ENCODE measurements around the gene ZNF224. TPM values are rescaled to one million over a fixed set of nuclear protein-coding genes. Genes with fewer than 3 reads are reported as not detected.

ZNF224 gene
- total and polyA plus RNA-seq, 2 of the 13 experiments (the other 11 are each of a cell fraction or from before 2014, with no cell fraction given) = 13.0 to 16.1 TPM

GRCh38 chr19:44112802-44113137 is 18.6 kb downstream of the ZNF224 start (continued):
- no peak for TF ChIP-seq ZNF484 (CRISPR knock-in tag; IDR thresholded peaks at IDR 0.05; ENCODE audit: borderline replicate concordance, low read depth)
- TF ChIP-seq SNAPC2 (CRISPR knock-in tag; IDR thresholded peaks at IDR 0.05) = no peak
- TF ChIP-seq, protein P1, sequence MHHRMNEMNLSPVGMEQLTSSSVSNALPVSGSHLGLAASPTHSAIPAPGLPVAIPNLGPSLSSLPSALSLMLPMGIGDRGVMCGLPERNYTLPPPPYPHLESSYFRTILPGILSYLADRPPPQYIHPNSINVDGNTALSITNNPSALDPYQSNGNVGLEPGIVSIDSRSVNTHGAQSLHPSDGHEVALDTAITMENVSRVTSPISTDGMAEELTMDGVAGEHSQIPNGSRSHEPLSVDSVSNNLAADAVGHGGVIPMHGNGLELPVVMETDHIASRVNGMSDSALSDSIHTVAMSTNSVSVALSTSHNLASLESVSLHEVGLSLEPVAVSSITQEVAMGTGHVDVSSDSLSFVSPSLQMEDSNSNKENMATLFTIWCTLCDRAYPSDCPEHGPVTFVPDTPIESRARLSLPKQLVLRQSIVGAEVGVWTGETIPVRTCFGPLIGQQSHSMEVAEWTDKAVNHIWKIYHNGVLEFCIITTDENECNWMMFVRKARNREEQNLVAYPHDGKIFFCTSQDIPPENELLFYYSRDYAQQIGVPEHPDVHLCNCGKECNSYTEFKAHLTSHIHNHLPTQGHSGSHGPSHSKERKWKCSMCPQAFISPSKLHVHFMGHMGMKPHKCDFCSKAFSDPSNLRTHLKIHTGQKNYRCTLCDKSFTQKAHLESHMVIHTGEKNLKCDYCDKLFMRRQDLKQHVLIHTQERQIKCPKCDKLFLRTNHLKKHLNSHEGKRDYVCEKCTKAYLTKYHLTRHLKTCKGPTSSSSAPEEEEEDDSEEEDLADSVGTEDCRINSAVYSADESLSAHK (CRISPR knock-in tag; IDR thresholded peaks at IDR 0.05; ENCODE audit: borderline replicate concordance) = no peak
- no peak for TF ChIP-seq BHLHE40 (IDR thresholded peaks at IDR 0.05; ENCODE audit: low read length)
- TF ChIP-seq MLXIP (CRISPR knock-in tag; IDR thresholded peaks at IDR 0.05; ENCODE audit: borderline replicate concordance) = no peak
- no peak for TF ChIP-seq ZNF788 (CRISPR knock-in tag; IDR thresholded peaks at IDR 0.05; ENCODE audit: borderline replicate concordance)
- no peak for TF ChIP-seq SOX5 (CRISPR knock-in tag; IDR thresholded peaks at IDR 0.05; ENCODE audit: borderline replicate concordance)
- TF ChIP-seq ZNF225 (CRISPR knock-in tag; IDR thresholded peaks at IDR 0.05) = no peak
- no peak for TF ChIP-seq SMAD1 (CRISPR knock-in tag; IDR thresholded peaks at IDR 0.05; ENCODE audit: borderline replicate concordance, low read depth)
- no peak for TF ChIP-seq ZNF124 (CRISPR knock-in tag; IDR thresholded peaks at IDR 0.05)
- TF ChIP-seq SRY (CRISPR knock-in tag; IDR thresholded peaks at IDR 0.05) = no peak
- TF ChIP-seq, protein P2, sequence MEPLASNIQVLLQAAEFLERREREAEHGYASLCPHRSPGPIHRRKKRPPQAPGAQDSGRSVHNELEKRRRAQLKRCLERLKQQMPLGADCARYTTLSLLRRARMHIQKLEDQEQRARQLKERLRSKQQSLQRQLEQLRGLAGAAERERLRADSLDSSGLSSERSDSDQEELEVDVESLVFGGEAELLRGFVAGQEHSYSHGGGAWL (CRISPR knock-in tag; IDR thresholded peaks at IDR 0.05) = 0 out of 2 replicates have a peak, but pooled peaks have one; percentile 8
- no peak for TF ChIP-seq ZNF607 (CRISPR knock-in tag; IDR thresholded peaks at IDR 0.05; ENCODE audit: borderline replicate concordance)
- no peak for TF ChIP-seq ZNF556 (CRISPR knock-in tag; IDR thresholded peaks at IDR 0.05; ENCODE audit: borderline replicate concordance)
- no peak for TF ChIP-seq RELA (CRISPR knock-in tag; IDR thresholded peaks at IDR 0.05)
- 0 out of 2 replicates have a peak, but pooled peaks have one; percentile 22 for TF ChIP-seq ZNF44 (CRISPR knock-in tag; IDR thresholded peaks at IDR 0.05)
- TF ChIP-seq, protein P3, sequence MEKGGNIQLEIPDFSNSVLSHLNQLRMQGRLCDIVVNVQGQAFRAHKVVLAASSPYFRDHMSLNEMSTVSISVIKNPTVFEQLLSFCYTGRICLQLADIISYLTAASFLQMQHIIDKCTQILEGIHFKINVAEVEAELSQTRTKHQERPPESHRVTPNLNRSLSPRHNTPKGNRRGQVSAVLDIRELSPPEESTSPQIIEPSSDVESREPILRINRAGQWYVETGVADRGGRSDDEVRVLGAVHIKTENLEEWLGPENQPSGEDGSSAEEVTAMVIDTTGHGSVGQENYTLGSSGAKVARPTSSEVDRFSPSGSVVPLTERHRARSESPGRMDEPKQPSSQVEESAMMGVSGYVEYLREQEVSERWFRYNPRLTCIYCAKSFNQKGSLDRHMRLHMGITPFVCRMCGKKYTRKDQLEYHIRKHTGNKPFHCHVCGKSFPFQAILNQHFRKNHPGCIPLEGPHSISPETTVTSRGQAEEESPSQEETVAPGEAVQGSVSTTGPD (CRISPR knock-in tag; IDR thresholded peaks at IDR 0.05) = no peak
- TF ChIP-seq ZNF772 (CRISPR knock-in tag; IDR thresholded peaks at IDR 0.05) = no peak
- TF ChIP-seq, protein P4, sequence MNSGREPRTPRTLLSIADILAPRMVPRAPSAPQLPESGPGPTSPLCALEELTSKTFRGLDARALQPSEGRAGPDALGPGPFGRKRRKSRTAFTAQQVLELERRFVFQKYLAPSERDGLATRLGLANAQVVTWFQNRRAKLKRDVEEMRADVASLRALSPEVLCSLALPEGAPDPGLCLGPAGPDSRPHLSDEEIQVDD (CRISPR knock-in tag; IDR thresholded peaks at IDR 0.05; ENCODE audit: borderline replicate concordance) = no peak
- TF ChIP-seq NRL (CRISPR knock-in tag; IDR thresholded peaks at IDR 0.05; ENCODE audit: borderline replicate concordance) = no peak
- TF ChIP-seq, protein P5, sequence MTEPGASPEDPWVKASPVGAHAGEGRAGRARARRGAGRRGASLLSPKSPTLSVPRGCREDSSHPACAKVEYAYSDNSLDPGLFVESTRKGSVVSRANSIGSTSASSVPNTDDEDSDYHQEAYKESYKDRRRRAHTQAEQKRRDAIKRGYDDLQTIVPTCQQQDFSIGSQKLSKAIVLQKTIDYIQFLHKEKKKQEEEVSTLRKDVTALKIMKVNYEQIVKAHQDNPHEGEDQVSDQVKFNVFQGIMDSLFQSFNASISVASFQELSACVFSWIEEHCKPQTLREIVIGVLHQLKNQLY (CRISPR knock-in tag; IDR thresholded peaks at IDR 0.05) = no peak
- TF ChIP-seq PAWR (CRISPR knock-in tag; IDR thresholded peaks at IDR 0.05; ENCODE audit: borderline replicate concordance) = no peak
- TF ChIP-seq GATA4 (IDR thresholded peaks at IDR 0.05; ENCODE audit: borderline replicate concordance, low read depth) = no peak

Measured in HepG2 (cell line).